OCI-LY3 (cell line): ENCODE data around the gene CXCL9.

ENCODE experiments used
- EZH2phosphoT487 ChIP-seq: fragments of 200-600 bp; shearing (Covaris generic); IDR thresholded peaks from 2 replicates; pipeline ENCODE4 v1.6.1; 2018; ENCODE audit warnings: antibody characterized with exemption, mixed run types, low read depth
- TF ChIP-seq, protein P1 (sequence below): fragments of 200-600, 300-600 bp; sonication (generic); IDR thresholded peaks from 2 replicates; pipeline ENCODE4 v1.5.1; 2014; ENCODE audit warnings: antibody characterized with exemption, low read length, low read depth

DNA sequence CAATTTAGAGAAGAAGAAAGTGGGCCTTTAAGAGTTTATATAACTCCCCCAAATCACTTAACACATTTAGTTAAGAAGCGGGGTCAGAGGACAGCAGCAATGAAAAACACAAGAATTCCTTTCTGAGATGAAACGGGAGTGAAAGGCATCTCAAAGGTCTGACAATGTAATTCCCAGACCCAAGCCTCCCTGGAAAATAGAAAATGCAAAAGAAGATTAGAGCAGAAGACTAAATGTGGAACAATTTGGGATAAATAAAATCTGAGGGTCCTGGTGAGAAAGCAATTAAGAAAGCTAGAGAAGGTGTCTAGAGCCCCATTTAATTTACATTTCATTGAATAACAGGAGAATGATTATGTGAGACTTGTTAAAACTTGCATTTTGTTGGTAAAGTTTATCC is 48.1 kb upstream of the CXCL9 start:
- TF ChIP-seq, protein P1, sequence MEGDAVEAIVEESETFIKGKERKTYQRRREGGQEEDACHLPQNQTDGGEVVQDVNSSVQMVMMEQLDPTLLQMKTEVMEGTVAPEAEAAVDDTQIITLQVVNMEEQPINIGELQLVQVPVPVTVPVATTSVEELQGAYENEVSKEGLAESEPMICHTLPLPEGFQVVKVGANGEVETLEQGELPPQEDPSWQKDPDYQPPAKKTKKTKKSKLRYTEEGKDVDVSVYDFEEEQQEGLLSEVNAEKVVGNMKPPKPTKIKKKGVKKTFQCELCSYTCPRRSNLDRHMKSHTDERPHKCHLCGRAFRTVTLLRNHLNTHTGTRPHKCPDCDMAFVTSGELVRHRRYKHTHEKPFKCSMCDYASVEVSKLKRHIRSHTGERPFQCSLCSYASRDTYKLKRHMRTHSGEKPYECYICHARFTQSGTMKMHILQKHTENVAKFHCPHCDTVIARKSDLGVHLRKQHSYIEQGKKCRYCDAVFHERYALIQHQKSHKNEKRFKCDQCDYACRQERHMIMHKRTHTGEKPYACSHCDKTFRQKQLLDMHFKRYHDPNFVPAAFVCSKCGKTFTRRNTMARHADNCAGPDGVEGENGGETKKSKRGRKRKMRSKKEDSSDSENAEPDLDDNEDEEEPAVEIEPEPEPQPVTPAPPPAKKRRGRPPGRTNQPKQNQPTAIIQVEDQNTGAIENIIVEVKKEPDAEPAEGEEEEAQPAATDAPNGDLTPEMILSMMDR, result no peak
- TF ChIP-seq EZH2phosphoT487, result no peak
